GM19467 (cell line): ENCODE results near the gene ITGA1.

Experiments used
- ATAC-seq: cut with Tn5 transposase; IDR thresholded peaks from one replicate; pipeline ENCODE4 v1.9.1; 2021; ENCODE audit warnings: mild to moderate bottlenecking, moderate library complexity; ENCODE audit not compliant: unreplicated experiment

ITGA1 gene

GRCh38 chr5:52894451-52894850 is 106.7 kb downstream of the ITGA1 start:
- no peak for ATAC-seq

GRCh38 chr5:52895075-52895474 is 107.4 kb downstream of the ITGA1 start:
- no peak for ATAC-seq

- no peak for ATAC-seq
These were observed 108.1 kb downstream of the ITGA1 start for GRCh38 chr5:52895572-52896413.

- no peak for ATAC-seq
These were observed 109.0 kb downstream of the ITGA1 start for GRCh38 chr5:52896534-52897237.

- no peak for ATAC-seq
These were observed 109.5 kb downstream of the ITGA1 start for GRCh38 chr5:52897238-52897614.

GRCh38 chr5:52898961-52899680 is 111.4 kb downstream of the ITGA1 start:
- no peak for ATAC-seq

GRCh38 chr5:52903142-52903541 is 115.4 kb downstream of the ITGA1 start:
- ATAC-seq = no peak

GRCh38 chr5:52906343-52906742 is 118.6 kb downstream of the ITGA1 start:
- no peak for ATAC-seq

GRCh38 chr5:52906845-52907244 is 119.1 kb downstream of the ITGA1 start:
- no peak for ATAC-seq

GRCh38 chr5:52909192-52909591 is 121.5 kb downstream of the ITGA1 start:
- no peak for ATAC-seq

- no peak for ATAC-seq
These were observed 122.4 kb downstream of the ITGA1 start for GRCh38 chr5:52910071-52910470.

- ATAC-seq = peak; percentile 98
These were observed 127.6 kb downstream of the ITGA1 start for GRCh38 chr5:52915176-52915875.

- no peak for ATAC-seq
These were observed 133.2 kb downstream of the ITGA1 start for GRCh38 chr5:52920929-52921328.

- ATAC-seq = no peak
These were observed 134.7 kb downstream of the ITGA1 start for GRCh38 chr5:52922384-52922783.

- no peak for ATAC-seq
These were observed 136.7 kb downstream of the ITGA1 start for GRCh38 chr5:52924456-52924855.

- no peak for ATAC-seq
These were observed 137.3 kb downstream of the ITGA1 start for GRCh38 chr5:52925001-52925400.

- no peak for ATAC-seq
These were observed 141.0 kb downstream of the ITGA1 start for GRCh38 chr5:52928689-52929088.

GRCh38 chr5:52938226-52938625 is 150.5 kb downstream of the ITGA1 start:
- ATAC-seq = no peak

GRCh38 chr5:52943285-52943684 is 155.6 kb downstream of the ITGA1 start:
- ATAC-seq = peak; percentile 55

GRCh38 chr5:52943808-52944207 is 156.1 kb downstream of the ITGA1 start:
- ATAC-seq = no peak

- ATAC-seq = no peak
These were observed 157.3 kb downstream of the ITGA1 start for GRCh38 chr5:52945040-52945439.
